ENCODE measurements around the gene RPS16. TPM values are rescaled to one million over a fixed set of nuclear protein-coding genes. Genes with fewer than 3 reads are reported as not detected.

The RPS16 gene
- total RNA-seq, 1 donor from 2014 or later: 1,721 TPM

DNA sequence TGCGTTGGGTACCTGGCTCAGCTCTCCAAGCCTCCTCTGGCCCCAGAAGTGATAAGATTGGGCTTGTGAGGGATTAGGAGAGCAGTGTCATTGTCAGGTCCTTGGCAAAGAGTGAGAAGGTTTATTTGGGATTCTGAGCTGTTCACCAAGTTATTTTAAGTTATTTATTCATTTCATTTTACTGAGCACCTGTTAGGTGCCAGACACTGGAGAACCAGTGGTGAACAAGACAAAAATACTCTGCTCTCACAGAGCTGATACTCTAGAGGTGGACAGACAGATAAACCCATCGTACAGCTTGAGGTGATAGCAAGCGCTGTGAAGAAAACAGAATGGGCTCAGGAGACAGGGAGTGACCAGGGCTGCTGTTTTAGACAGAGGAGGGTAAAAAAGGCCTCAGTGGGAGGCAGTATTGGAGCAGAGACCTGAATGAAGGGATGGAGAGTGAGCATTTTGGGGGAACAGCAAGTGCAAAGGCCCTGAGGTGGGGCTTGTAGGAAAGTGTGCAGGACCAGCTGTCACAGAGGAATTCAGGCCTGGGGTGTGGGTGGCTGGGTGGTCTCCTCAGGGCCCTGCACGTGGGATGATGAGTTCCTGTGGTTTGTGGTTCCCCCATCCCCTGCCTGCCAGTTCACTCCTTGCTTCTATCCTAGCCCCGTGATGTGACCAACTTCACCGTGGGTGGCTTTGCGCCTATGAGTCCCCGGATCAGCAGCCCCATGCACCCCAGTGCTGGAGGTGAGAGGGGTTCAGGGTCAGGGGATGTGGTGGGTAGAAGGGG, 36.2 kb upstream of the RPS16 start:
- Histone ChIP-seq H3K4me3 (ENCODE audit: low read depth, low read length) (no peak overlapping the region), H3K27me3 (ENCODE audit: control insufficient read depth, insufficient read depth, low read length) (no peaks in the 10 kb centered on the region), H3K36me3 (ENCODE audit: control insufficient read depth, insufficient read depth, low read length) (peaks cover 4% of the 10 kb centered on the region)
- TF ChIP-seq, protein P1, sequence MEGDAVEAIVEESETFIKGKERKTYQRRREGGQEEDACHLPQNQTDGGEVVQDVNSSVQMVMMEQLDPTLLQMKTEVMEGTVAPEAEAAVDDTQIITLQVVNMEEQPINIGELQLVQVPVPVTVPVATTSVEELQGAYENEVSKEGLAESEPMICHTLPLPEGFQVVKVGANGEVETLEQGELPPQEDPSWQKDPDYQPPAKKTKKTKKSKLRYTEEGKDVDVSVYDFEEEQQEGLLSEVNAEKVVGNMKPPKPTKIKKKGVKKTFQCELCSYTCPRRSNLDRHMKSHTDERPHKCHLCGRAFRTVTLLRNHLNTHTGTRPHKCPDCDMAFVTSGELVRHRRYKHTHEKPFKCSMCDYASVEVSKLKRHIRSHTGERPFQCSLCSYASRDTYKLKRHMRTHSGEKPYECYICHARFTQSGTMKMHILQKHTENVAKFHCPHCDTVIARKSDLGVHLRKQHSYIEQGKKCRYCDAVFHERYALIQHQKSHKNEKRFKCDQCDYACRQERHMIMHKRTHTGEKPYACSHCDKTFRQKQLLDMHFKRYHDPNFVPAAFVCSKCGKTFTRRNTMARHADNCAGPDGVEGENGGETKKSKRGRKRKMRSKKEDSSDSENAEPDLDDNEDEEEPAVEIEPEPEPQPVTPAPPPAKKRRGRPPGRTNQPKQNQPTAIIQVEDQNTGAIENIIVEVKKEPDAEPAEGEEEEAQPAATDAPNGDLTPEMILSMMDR (IDR thresholded peaks at IDR 0.05; ENCODE audit: insufficient read depth, low read length, poor library complexity, severe bottlenecking): no peak
- DNase-seq (ENCODE audit: low read depth): no peak

- Histone ChIP-seq H3K4me3 (ENCODE audit: low read depth, low read length) (no peak overlapping the region), H3K27me3 (ENCODE audit: control insufficient read depth, insufficient read depth, low read length) (no peaks in the 10 kb centered on the region), H3K36me3 (ENCODE audit: control insufficient read depth, insufficient read depth, low read length) (peaks cover 3% of the 10 kb centered on the region)
- no peak for DNase-seq (ENCODE audit: low read depth)
- TF ChIP-seq, protein P1 (IDR thresholded peaks at IDR 0.05; ENCODE audit: insufficient read depth, low read length, poor library complexity, severe bottlenecking): no peak
These were observed 35.1 kb upstream of the RPS16 start for GRCh38 chr19:39470724-39471339.

- DNase-seq (ENCODE audit: low read depth): no peak
- Histone ChIP-seq H3K36me3 (ENCODE audit: control insufficient read depth, insufficient read depth, low read length) (peaks cover 3% of the 10 kb centered on the region), H3K27me3 (ENCODE audit: control insufficient read depth, insufficient read depth, low read length) (no peaks in the 10 kb centered on the region), H3K4me3 (ENCODE audit: low read depth, low read length) (no peak overlapping the region)
- TF ChIP-seq, protein P1 (IDR thresholded peaks at IDR 0.05; ENCODE audit: insufficient read depth, low read length, poor library complexity, severe bottlenecking): no peak
These were observed 33.8 kb upstream of the RPS16 start for GRCh38 chr19:39469567-39469966.

GRCh38 chr19:39469036-39469435, 33.3 kb upstream of the RPS16 start:
- Histone ChIP-seq H3K36me3 (ENCODE audit: control insufficient read depth, insufficient read depth, low read length) (peaks cover 2% of the 10 kb centered on the region), H3K27me3 (ENCODE audit: control insufficient read depth, insufficient read depth, low read length) (no peaks in the 10 kb centered on the region), H3K4me3 (ENCODE audit: low read depth, low read length) (no peak overlapping the region)
- DNase-seq (ENCODE audit: low read depth): no peak
- TF ChIP-seq, protein P1 (IDR thresholded peaks at IDR 0.05; ENCODE audit: insufficient read depth, low read length, poor library complexity, severe bottlenecking): no peak

DNA sequence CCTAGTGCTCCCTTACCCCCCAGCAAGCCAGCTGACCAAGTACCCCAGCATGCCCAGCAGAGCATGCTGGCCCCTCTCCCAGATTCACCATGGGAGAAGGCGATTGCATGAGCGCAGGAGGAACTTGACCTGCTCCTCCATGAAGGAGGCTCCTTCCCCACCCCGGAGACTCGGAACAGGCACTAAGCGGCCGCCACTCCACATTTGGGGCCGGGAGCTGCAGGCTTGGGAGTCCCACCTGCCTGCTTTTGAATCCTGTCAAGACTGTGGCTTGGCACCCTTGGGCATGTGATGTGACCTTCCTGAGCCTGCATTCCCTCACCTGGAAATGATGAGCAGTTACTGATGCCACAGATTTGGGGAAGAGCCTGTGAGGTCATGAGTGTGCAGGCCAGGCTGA, 32.2 kb upstream of the RPS16 start:
- Histone ChIP-seq H3K27me3 (ENCODE audit: control insufficient read depth, insufficient read depth, low read length) (no peaks in the 10 kb centered on the region), H3K4me3 (ENCODE audit: low read depth, low read length) (no peak overlapping the region), H3K36me3 (ENCODE audit: control insufficient read depth, insufficient read depth, low read length) (peaks cover 2% of the 10 kb centered on the region)
- no peak for DNase-seq (ENCODE audit: low read depth)
- TF ChIP-seq, protein P1 (IDR thresholded peaks at IDR 0.05; ENCODE audit: insufficient read depth, low read length, poor library complexity, severe bottlenecking): no peak

All from kidney epithelial cell (primary cell).